HG02973 (cell line): Measurements from ENCODE around the gene DYNLT1.
"Not testable (repeated sequence)": the region's sequence is repeated elsewhere in the genome, so short reads cannot be mapped to it uniquely, and the experiment has no call there.

Experiments used
- ATAC-seq: cut with Tn5 transposase; IDR thresholded peaks from one replicate; pipeline ENCODE4 v1.9.1; 2021; ENCODE audit warnings: moderate library complexity; ENCODE audit not compliant: unreplicated experiment

Gene DYNLT1

GRCh38 chr6:158642097-158642601 lies 2.4 kb downstream of the DYNLT1 start:
- ATAC-seq = no peak

GRCh38 chr6:158640519-158640918 lies 4.0 kb downstream of the DYNLT1 start:
- no peak for ATAC-seq

GRCh38 chr6:158639056-158639455 lies 5.5 kb downstream of the DYNLT1 start:
- ATAC-seq = no peak

GRCh38 chr6:158638324-158638854 lies 6.2 kb downstream of the DYNLT1 start:
- ATAC-seq = no peak

GRCh38 chr6:158636778-158637177 lies 7.8 kb downstream of the DYNLT1 start:
- no peak for ATAC-seq

- no peak for ATAC-seq
Measured at GRCh38 chr6:158635427-158636073, 9.0 kb downstream of the DYNLT1 start.

GRCh38 chr6:158634695-158635426 lies 9.7 kb downstream of the DYNLT1 start:
- ATAC-seq = no peak

GRCh38 chr6:158633127-158633526 lies 11.4 kb downstream of the DYNLT1 start:
- ATAC-seq = no peak

- not testable (repeated sequence) for ATAC-seq
Measured at GRCh38 chr6:158632538-158633119, 11.9 kb downstream of the DYNLT1 start.

GRCh38 chr6:158631678-158632537 lies 12.6 kb downstream of the DYNLT1 start:
- ATAC-seq = no peak

- ATAC-seq = no peak
Measured at GRCh38 chr6:158630938-158631616, 13.5 kb downstream of the DYNLT1 start.

GRCh38 chr6:158629367-158630221 lies 14.9 kb downstream of the DYNLT1 start:
- ATAC-seq = no peak

- no peak for ATAC-seq
Measured at GRCh38 chr6:158628542-158628941, 16.0 kb downstream of the DYNLT1 start.

GRCh38 chr6:158627940-158628211 lies 16.7 kb downstream of the DYNLT1 start:
- no peak for ATAC-seq

- no peak for ATAC-seq
Measured at GRCh38 chr6:158627168-158627939, 17.2 kb downstream of the DYNLT1 start.

- no peak for ATAC-seq
Measured at GRCh38 chr6:158626360-158627167, 18.0 kb downstream of the DYNLT1 start.

GRCh38 chr6:158625881-158626305 lies 18.6 kb downstream of the DYNLT1 start:
- no peak for ATAC-seq
